Neural cell (in vitro differentiated cells): ENCODE measurements around the gene CPE.

ENCODE experiments used
- EP300 ChIP-seq: fragments of 450-650 bp; conservative IDR thresholded peaks from 2 replicates; pipeline ENCODE4 v1.6.1; 2014; ENCODE audit warnings: antibody characterized with exemption, mild to moderate bottlenecking, moderate library complexity; ENCODE audit not compliant: poor library complexity, severe bottlenecking
- EZH2 ChIP-seq: fragments of 200-600, 300-800 bp; shearing (Covaris generic), sonication (generic); IDR thresholded peaks from 2 replicates; pipeline ENCODE4 v1.6.1; 2014; ENCODE audit warnings: antibody characterized with exemption, low read length, borderline replicate concordance, mild to moderate bottlenecking; ENCODE audit not compliant: insufficient read depth, poor library complexity, severe bottlenecking
- MXI1 ChIP-seq: fragments of 450-650 bp; conservative IDR thresholded peaks from 2 replicates; pipeline ENCODE4 v1.6.1; 2014; ENCODE audit warnings: antibody characterized with exemption, mild to moderate bottlenecking; ENCODE audit not compliant: poor library complexity, severe bottlenecking
- POLR2AphosphoS5 ChIP-seq: IDR thresholded peaks from 2 replicates; pipeline ENCODE4 v1.6.1; 2012
- TF ChIP-seq, protein P1 (sequence below): IDR thresholded peaks from 2 replicates; pipeline ENCODE4 v1.6.1; 2012; ENCODE audit warnings: borderline replicate concordance

DNA sequence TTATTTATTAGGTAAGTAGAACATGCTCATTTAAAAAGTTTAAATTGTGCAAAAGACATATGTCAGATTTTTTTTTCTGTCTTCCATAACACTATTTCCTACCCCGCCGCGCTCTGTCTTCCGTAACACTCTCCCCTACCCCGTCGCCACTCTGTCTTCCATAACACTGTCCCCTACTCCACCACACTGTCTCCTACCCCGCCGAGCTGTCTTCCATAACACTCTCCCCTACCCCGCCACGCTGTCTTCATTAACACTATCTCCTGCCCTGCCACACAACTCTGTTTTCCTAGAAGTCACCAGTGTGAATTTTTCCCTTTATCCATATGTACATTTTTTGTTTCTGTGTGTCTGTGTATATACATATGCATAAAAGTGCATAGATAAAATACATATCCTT lies 47.0 kb upstream of the CPE start:
- no peak for TF ChIP-seq MXI1
- TF ChIP-seq EZH2 = no peak
- TF ChIP-seq, protein P1, sequence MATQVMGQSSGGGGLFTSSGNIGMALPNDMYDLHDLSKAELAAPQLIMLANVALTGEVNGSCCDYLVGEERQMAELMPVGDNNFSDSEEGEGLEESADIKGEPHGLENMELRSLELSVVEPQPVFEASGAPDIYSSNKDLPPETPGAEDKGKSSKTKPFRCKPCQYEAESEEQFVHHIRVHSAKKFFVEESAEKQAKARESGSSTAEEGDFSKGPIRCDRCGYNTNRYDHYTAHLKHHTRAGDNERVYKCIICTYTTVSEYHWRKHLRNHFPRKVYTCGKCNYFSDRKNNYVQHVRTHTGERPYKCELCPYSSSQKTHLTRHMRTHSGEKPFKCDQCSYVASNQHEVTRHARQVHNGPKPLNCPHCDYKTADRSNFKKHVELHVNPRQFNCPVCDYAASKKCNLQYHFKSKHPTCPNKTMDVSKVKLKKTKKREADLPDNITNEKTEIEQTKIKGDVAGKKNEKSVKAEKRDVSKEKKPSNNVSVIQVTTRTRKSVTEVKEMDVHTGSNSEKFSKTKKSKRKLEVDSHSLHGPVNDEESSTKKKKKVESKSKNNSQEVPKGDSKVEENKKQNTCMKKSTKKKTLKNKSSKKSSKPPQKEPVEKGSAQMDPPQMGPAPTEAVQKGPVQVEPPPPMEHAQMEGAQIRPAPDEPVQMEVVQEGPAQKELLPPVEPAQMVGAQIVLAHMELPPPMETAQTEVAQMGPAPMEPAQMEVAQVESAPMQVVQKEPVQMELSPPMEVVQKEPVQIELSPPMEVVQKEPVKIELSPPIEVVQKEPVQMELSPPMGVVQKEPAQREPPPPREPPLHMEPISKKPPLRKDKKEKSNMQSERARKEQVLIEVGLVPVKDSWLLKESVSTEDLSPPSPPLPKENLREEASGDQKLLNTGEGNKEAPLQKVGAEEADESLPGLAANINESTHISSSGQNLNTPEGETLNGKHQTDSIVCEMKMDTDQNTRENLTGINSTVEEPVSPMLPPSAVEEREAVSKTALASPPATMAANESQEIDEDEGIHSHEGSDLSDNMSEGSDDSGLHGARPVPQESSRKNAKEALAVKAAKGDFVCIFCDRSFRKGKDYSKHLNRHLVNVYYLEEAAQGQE = no peak
- TF ChIP-seq POLR2AphosphoS5 = no peak
- TF ChIP-seq EP300 = no peak
